HCEC 1CT (cell line): ENCODE data around the gene NOTO.
"Not testable (repeated sequence)": the region's sequence is repeated elsewhere in the genome, so short reads cannot be mapped to it uniquely, and the experiment has no call there.

Experiments used
- DNase-seq: peaks from one replicate; pipeline ENCODE4 v3.0.0-alpha.2; 2017

The NOTO gene, protein sequence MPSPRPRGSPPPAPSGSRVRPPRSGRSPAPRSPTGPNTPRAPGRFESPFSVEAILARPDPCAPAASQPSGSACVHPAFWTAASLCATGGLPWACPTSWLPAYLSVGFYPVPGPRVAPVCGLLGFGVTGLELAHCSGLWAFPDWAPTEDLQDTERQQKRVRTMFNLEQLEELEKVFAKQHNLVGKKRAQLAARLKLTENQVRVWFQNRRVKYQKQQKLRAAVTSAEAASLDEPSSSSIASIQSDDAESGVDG

DNA sequence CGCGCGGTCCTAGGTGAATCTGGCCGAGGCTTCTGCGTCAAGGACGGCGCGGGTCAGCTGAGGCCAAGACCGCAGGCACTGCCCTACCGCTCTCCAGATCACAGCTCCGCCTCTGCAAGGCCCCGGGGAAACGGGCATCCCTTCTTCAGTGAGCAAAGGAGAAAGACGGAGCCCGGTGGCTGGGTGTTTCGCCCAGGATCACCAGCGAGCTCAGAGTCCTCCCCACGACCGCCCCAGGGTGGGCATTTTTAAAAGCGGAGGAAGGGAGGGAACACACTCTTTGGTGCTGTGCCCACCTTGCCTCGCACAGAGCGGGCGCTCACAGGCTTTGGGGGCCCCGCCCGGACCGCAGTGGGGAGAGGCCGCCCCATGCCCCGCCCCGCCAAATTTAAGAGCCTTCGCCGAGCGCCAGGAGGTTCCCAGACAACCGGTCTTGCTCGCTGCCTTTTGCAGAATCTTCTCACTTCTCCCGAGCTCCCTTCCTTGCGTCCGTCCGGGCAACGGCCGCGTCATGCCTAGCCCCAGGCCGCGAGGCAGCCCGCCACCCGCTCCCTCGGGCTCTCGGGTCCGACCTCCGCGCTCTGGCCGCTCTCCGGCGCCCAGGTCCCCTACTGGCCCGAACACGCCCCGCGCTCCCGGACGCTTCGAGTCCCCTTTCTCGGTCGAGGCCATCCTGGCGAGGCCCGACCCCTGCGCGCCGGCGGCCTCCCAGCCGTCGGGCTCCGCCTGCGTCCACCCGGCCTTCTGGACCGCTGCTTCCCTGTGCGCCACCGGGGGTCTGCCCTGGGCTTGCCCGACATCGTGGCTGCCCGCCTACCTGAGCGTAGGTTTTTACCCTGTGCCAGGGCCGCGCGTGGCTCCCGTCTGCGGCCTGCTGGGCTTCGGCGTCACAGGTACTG, at the start of gene NOTO:
NOTO (plus strand) TSS at position 419 of the 899 bp plus-strand sequence; CDS start at position 512, 93 bp downstream.
- peak; percentile 8 for DNase-seq

DNA sequence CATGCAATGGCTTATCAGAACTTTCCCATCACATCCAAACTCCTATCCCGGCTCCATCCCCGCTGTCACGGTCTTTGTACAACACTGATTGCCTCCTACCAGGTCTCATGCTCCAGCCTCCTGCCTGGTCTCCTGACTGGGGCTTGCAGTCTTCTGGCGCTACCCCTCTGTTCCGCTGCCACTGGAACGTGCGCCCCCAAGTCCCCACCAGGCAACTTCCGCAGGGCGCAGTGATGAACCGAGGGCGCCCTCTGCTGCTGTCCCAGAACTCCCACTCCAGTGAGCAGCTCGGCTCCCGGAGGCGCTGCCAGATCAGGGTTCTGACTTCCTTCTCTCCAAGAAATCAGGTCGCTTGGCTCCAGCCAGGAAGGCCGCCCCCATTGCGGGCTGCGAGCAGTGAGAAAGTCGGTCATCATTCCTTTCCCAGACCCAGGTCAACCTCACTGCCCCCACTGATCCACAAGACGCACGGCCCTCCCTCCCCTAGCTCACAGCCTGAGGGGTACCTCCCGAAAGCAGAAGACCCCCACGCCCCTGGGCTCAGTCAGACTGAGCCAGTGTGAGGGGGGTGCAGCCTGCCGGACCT, 45.7 kb upstream of the NOTO start:
- DNase-seq = peak; percentile 62

DNA sequence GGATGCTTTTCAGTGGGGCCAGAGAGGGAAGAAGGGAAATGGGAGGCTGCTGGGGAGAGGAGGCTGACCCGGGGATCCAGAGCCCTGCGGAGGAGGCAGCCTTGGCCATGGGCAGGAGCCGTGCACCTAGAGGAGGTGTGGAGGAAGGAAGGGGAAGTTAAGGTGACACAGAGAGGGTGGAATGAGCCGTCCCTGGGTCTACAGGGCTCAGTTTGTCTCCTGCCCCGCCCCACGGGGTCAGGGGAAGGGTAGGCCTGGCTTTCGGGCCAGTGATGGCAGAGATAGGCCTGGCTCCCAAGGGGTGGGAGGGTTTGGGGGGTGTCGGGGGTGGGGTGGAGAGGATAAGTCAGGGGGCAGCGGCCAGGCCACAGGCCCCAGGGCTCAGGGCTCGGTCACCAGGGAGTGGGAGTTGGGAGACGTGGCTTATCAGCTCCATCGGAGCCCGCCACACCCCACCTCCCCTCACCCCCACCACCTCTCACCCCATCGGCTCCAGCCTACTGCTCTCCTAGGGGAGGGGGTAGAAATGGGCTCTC, 39.5 kb upstream of the NOTO start:
- no peak for DNase-seq

DNA sequence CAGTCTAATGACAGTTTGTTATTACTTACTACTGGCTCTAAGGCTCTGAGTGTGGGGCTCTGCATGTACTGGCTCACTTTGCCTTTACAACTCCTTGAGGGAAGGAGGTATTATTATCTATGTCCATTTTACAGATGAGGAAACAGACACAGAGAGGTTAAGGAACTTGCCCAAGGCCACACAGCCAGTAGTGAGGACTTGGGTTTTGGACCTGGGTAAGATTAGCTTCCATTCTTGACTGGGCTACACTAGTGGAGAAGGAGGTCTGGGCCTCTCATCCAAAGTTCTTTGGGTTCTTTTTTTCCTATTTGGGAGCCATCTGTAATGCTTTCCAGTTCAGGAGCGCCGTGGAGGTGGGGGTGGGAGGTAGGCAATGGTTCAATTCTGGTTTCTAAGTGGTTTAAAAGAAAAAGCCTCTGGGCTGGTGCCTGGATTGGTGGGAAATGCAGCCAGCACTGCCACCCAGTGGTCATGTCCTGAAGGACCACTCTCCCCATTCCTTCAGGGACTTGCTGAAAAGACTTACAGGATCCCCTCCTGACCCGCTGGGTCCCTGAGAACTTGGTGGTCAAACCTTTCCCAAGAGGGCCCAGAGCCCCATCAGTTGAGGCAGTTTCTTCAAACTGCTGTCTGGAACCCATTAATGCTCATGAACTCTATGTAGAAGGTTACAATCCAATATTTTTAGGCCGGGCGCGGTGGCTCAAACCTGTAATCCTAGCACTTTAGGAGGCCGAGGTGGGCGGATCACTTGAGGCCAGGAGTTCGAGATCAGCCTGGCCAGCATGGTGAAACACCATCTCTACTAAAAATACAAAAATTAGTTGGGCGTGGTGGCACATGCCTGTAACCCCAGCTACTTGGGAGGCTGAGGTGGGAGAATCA, 38.6 kb upstream of the NOTO start:
- DNase-seq = peak; percentile 51

DNA sequence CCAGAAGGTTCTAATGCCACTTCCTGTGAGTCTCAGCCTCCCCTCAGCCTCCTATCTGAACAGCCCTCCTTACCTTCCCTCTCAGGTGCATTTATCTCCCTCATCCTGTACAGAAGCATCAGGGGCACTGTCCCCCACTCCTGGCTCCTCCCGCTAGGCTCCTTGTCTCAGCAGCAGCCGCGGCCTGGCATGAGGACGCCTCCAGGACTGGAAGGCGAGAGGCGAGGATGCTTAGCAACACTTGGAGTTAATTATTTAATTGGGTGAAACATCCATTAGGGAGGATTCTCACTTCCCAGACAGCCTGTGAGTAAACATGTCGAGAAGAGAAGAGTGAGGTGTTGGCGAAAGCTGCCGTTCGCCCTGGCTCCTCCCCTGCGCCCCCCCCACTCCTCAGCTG, 36.4 kb upstream of the NOTO start:
- not testable (repeated sequence) for DNase-seq

DNA sequence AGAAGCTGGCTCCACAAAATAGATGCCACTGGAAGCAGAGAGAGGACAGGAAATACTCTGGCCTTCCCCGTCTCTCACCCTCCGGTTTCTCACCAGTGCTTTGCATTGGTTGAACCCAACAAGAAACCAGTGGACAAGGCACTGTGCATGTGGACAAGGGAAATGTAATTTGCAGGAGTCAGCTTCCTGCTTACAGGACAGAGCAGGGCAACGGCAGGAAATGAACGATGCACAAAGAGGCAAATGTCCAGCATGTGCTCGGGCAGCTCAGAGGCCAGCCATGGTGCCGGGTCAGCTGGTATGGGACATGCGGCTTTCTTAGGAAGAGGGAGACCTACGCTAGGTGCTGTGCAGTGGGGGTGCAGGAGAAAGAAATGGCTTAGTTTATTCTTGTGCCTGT, 35.6 kb upstream of the NOTO start:
- not testable (repeated sequence) for DNase-seq

DNA sequence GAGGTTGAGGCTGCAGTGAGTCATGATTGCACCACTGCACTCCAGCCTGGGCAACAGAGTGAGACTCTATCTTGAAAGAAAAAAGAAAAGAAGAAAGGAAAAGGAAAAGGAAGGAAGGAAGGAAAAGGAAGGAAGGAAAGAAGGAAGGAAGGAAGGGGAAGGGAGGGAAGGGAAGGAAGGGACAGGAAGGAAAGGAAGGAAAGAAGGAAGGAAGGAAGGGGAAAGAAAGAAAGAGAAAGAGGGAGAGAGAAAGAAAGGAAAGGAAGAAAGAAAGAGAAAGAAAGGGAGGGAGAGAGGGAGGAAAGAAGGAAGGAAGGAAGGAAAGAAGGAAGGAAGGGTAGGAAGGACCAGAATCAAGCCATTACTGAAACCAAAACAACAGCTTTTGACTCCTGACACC, 34.0 kb upstream of the NOTO start:
- not testable (repeated sequence) for DNase-seq

DNA sequence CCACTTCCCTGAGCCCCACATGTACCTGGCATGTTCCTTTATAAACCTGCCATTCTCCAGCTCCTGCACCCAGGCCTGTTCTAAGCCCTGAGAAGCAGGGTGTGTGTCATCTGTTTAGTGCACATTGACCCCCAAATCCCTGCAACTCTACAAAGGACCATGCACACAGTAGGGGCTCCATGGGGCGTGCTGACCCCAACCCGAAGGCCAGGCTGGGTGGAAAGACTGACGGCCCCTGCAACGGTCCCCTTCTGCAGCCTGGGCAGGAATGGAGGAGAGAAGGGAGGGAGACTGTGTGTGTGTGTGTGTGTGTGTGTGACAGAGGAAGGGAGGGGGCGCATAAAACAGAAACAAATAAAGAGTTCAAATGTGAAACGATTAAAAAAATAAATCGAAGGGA, 32.0 kb upstream of the NOTO start:
- DNase-seq = not testable (repeated sequence)

DNA sequence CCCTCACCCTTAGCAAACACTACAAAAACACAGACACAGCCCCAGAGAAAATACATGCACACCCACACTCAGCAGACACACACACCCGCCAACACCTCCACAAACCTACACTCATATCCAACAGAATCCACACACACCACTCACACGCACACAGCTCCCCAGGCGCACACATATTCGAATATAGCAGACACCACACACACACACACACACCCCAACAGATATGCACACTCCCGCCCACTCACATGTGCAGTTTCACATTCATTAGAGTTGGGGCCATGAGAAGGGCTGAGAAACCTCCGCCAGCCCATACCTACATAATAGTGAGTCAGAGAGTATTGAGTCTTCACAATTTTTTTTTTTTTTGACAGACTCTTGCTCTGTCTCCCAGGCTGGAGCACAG, 29.4 kb upstream of the NOTO start:
- DNase-seq = no peak

DNA sequence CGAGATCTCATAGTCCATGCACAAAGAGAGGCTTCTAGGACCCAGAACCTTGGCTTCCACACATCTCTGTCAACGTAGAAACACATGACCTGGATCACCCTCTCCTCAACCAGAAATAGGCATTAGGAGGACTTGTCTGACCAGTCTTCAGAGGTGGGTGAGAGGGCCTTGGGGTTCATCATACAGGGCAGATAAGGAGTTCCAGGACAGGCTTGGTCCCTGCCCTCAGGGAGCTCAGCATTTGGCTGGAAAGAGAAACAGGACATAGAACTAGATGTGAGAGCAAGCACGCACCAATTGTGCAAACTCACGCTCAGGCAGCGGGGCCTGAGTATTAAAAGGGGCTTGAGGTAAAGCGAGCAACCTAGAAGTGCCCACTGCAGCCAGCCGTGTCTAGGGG, 28.6 kb upstream of the NOTO start:
- no peak for DNase-seq

DNA sequence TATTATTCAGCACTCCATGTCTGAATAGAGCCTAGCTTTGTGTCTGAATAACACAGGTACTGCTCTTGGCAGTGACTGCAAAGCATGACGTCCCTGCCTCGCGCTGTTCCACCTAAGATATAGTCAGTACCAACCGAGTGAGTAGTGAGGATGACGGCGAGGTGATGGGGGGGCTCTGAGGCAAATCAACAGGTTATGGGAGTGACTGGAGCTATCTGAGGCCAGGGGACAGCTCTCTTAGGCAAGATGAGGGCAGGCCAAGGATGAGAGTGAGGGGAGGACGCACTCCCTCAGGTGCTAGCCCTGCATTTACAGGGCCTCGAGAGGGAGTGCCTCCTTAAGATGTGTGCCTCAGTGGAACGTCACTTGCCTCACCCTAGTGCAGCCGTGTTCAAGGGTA, 28.1 kb upstream of the NOTO start:
- no peak for DNase-seq

DNA sequence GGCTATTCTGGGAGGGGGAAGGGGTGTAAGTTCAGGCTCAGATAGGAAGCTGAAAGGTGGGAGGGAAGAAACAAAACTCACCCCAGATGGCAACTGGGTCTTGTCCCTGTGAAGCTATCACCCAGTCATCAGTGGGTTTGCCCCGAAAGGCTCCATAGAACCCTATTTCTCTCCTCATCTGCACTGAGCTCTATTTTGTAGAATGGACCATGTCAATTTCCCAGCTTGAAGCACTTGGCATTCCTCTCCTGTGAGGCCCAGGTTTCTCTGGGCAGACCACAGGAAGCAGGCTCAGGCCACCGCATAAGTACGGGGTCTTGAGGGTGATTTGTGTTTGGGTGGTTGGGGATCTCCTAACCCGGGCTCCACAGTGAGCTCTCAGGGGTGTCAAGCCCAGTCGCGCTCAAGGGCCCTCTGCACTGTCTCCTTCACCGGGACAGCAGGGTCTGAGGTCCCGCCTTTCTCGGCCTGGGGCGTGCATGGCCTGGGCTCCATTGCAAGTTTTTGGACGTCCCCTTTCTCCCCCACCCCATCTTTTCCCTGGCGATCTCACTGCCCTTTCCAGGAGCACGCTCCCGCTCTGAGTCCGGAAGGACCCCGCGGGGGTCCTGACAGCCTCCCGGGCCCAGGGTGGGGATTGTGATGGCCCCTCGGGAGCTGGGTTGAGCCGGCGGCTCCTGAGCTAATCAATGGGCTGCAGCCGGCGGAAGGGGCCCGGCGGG, 27.3 kb upstream of the NOTO start:
- no peak for DNase-seq

DNA sequence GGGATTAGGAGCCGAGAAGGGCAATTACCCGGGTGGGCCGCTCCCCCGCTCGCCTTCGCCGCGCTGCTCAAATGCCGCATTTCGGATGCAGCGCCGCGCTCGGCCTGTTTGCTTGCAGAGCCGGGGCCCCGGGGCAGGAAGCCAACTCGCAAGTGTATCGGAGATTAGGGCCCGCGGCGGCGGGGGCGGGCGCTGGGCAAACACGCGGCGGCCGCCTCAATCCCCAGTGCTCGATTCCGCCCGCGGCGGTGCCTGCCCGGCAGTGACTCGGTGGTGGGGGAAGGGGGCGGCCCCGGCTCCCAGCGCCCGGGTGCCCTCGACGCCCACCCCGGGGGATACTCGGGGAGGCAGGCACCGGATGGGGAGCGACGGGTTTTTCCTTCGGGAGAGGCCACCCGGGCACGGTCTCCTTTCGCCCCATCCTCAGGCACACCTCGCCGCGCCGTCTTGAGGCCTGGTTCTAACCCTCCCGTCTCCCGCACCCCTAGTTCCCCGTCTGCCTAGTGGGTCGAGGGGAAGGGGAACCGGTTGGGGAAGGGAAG, 26.6 kb upstream of the NOTO start:
- DNase-seq = no peak

DNA sequence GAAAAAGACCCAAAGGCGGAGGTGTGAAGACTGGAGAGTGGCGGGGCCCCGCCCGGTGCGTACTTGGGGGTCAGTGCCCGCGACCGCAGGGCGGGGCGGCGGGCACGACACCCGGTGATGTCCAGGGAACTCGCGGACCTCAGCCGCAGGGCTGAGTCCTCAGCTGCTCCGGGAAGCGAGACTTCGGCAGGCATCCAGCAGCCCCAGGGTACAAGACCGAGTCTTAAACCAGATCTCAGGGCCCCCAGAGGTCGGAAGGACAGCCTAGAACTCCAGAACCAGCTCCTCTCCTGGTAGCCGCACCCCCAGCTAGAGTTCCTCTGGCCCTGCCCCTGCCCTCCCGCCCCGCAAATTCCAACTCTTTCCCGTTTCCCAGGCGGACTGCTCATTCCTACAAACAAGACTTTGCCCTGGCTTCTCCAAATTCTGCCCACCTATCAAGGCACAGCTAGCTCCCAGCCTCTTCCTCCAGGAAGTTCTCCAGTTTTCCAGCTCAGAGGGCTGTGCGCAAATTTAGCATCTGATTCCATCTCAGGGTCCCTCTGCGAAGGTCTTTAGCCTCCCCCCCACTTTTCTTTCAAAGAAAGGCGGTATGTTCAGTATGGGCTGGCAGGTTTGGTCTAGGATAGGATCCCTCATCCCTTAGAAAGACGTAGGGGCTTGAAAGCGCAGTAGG, 26.0 kb upstream of the NOTO start:
- DNase-seq = no peak

DNA sequence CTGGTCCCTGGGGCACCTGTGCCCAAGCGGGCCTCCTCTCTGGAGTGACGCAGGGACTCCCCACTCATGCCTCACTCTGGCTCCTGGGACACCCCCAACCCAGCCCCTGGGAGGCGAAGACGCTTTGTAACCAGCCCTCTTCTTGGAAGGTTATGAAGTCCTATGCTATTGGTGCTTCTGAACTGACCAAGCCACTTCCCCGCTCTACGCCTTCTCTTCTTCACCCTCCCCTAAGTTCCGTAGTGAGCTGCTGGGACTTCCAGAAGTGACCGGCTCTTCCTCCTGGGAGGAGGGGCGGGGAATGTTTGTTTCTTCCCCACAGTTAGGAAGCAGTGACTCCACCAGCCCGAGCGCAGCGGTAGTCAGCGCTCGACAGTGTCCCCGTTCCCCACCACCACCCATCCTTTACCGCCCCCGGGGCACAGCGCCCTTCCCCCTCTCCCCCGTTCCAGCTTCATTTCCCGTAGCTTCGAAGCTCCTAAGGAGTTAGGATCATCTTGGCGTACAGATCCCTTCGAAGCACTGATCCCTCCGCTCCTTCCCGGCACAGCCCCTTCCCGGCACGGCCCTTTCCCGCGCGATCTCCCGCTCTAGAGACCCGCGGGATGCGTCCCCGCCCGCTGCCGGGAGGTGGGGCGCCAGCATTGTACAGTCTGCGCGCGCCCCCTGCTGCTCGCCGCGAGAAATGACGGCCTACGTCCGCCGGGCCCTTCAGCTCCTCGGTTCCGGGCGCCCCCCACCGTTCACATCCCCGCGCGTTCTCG, 25.3 kb upstream of the NOTO start:
- peak; percentile 80 for DNase-seq

DNA sequence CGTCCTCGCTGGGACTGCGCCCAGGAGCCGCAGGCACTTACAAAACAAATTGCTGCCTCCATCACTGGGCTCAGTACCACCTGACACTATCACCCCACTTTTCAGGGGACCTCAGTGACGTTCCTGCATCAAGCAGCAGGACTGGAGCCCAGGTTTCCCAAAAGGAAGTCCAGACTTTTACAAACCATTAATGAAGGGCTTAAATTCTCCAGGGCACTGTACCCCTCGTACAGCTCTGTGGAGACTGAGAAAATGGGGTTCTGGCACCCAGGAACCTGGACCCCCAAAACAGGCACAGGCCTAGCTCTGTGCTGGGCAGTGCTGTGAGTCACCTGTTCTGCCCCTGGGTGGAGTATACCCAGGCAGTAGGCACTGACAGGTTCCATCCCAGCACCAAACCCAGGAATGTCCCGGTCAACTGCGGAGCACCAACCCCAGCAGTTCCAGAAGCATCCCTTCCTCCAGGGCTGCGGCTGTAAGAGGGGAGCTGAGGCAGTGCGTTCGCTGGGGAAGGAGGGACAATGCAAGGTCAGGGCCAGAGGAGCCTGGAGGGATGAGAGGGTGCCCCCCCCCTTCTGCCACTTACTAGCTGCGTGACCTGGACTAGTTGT, 24.6 kb upstream of the NOTO start:
- DNase-seq = no peak

DNA sequence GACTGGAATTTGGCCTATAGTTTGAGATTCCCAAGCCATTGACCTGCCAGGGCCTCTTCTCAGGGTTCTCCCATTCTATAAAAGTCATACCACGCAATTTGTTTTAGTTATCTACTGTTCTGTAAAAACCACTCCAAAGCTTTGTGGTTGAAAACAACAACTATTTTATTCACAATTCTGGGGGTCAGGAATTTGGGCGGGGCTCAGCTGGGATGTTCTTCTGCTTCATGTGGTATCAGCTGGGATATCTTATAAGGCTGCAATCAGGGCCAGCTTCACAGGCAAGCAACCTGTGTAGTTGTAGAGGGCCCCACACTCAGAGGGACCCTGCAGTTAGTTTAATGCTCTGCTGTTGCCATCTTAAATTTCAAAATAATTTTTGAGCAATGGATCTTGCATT, 16.4 kb upstream of the NOTO start:
- DNase-seq = no peak

DNA sequence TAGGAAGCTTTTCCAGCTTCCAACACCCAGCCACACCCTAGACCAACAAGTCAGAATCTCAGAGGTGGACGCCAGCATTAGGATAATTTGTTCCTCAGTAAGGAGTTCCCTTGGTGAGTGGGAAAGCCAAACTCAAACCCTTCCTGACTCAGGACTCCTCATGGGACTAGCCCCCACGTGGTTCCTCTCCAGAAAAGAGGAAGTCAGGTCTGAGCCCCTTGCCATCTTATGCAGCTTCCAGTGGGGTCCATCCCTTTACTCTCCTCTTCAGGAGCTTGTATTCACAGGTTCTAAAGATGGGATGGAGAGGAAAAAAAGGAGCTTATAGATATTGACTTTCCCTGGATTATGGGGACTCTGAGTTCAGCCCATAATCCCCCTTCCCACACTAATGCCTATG, 14.8 kb upstream of the NOTO start:
- no peak for DNase-seq

DNA sequence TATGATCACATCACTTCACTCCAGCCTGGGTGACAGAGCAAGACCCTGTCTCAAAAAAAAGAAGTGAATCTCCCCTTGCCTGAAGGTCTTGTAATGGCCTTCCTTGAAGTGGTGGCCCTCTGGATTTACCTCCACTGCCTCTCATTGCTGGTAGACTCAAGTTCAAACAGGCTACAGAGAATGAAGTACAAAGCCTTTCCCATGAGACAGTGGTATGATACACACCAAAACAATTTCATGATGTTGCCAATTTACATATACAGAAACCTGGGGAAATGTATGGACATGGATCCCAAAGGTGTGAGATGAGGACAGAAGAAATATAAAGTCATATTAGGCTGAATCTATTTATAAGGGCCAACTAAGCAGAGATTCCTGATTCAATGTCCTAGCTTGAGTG, 4.8 kb upstream of the NOTO start:
- DNase-seq = no peak

DNA sequence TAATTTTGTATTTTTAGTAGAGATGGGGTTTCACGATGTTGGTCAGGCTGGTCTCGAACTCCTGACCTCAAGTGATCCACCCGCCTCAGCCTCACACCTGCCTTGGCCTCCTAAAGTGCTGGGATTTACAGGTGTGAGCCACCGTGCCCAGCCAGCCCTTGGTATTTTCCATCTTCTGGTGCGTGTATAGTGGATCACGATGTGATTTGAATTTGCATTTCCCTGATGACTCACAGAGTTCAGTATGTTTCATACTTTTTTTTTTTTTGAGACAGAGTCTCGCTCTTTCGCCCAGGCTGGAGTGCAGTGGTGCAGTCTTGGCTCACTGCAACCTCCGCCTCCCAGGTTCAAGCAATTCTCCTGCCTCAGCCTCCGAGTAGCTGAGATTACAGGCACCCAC, 2.1 kb upstream of the NOTO start:
- not testable (repeated sequence) for DNase-seq
